ENCODE measurements around the gene CPNE5. TPM values are rescaled to one million over a fixed set of nuclear protein-coding genes. Genes with fewer than 3 reads are reported as not detected.

CPNE5 gene
- polyA plus RNA-seq, 3 donors: 0.47 to 0.85 (median 0.82) TPM

GRCh38 chr6:36719126-36719525 is 120.1 kb downstream of the CPNE5 start:
- Histone ChIP-seq H3K9ac (ENCODE audit: insufficient read depth, low read length, poor library complexity, severe bottlenecking) (no peak overlapping the region), H3K27me3 (ENCODE audit: control insufficient read depth in 2 of 2, insufficient read depth in 2 of 2, low read length in 2 of 2) (no peaks in the 10 kb centered on the region), H4K20me1 (ENCODE audit: insufficient read depth, low read length) (no peaks in the 10 kb centered on the region), H3K4me2 (replicated peaks; ENCODE audit: extremely low read depth, low read length, poor library complexity, severe bottlenecking) (no peak overlapping the region), H2AFZ (ENCODE audit: insufficient read depth, low read depth, low read length, poor library complexity, severe bottlenecking) (no peak overlapping the region), H3K36me3 (replicated peaks in 1 of 2; ENCODE audit: control insufficient read depth in 1 of 2, insufficient read depth in 2 of 2, low read length in 2 of 2) (peaks cover 83 to 89% of the 10 kb centered on the region in 2 donors), H3K27ac (ENCODE audit: low read depth in 1 of 2, low read length in 2 of 2) (peak overlapping the region in 1 of 2 donors; percentile 26), H3K9me3 (replicated peaks in 1 of 2; ENCODE audit: control insufficient read depth in 1 of 2, insufficient read depth in 1 of 2, low read length in 2 of 2) (no peaks in the 10 kb centered on the region), H3K79me2 (ENCODE audit: insufficient read depth, low read length) (peaks cover 3% of the 10 kb centered on the region), H3K4me1 (ENCODE audit: control insufficient read depth in 1 of 2, insufficient read depth in 2 of 2, low read length in 2 of 2) (peaks cover 0 to 4% of the 10 kb centered on the region in 2 donors), H3K4me3 (replicated peaks in 1 of 3; ENCODE audit: low read depth in 2 of 3, low read length in 3 of 3) (no peak overlapping the region)
- H3K27me3 Mint-ChIP-seq (ENCODE audit: low read depth in 3 of 3): no peaks in the 10 kb centered on the region
- TF ChIP-seq CTCF (IDR thresholded peaks at IDR 0.05): no peak
- no peaks in the 10 kb centered on the region for H3K9me3 Mint-ChIP-seq
- no peaks in the 10 kb centered on the region for H3K4me1 Mint-ChIP-seq
- peaks cover 47 to 87% of the 10 kb centered on the region in 2 donors for H3K36me3 Mint-ChIP-seq
- H3K4me3 Mint-ChIP-seq: no peak overlapping the region
- no peak for DNase-seq
- WGBS (ENCODE audit: insufficient coverage): 99% methylated on average over 7 of the region's 7 CpGs
- H3K27ac Mint-ChIP-seq: peak overlapping the region in 1 of 7 donors; percentile 10
- intact Hi-C loops (cut with micrococcal nuclease): no loop called here

DNA sequence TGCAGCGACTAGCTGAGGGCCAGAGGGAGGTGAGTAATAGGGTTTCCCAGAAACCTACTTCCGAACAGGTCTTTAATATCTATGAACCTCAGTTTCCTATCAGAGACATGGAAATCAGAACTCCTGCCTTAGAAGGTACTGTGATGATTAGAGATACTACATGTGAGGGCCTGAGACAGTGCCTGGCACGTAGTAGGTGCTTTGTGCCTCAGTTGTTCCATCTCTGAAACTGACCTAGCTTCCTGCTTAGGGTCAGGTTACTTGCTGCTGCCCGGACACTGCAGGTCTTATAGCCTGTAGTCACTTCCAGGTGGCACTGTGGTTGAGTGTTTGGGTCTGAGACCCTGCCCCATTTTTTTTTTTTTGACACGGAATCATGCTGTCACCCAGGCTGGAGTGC is 120.7 kb downstream of the CPNE5 start:
- H3K4me3 ChIP-seq (replicated peaks in 1 of 3; ENCODE audit: low read depth in 2 of 3, low read length in 3 of 3): no peak overlapping the region
- no peaks in the 10 kb centered on the region for H3K27me3 ChIP-seq (ENCODE audit: control insufficient read depth in 2 of 2, insufficient read depth in 2 of 2, low read length in 2 of 2)
- no peak for TF ChIP-seq CTCF (IDR thresholded peaks at IDR 0.05)
- DNase-seq: no peak
- no peak overlapping the region for H3K27ac Mint-ChIP-seq
- H3K27me3 Mint-ChIP-seq (ENCODE audit: low read depth in 3 of 3): no peaks in the 10 kb centered on the region
- H3K27ac ChIP-seq (ENCODE audit: low read depth in 1 of 2, low read length in 2 of 2): no peak overlapping the region
- no peaks in the 10 kb centered on the region for H4K20me1 ChIP-seq (ENCODE audit: insufficient read depth, low read length)
- no peak overlapping the region for H3K4me2 ChIP-seq (replicated peaks; ENCODE audit: extremely low read depth, low read length, poor library complexity, severe bottlenecking)
- intact Hi-C loops (cut with micrococcal nuclease): no loop called here
- WGBS (ENCODE audit: insufficient coverage): 58% methylated on average over 3 of the region's 5 CpGs
- no peak overlapping the region for H3K9ac ChIP-seq (ENCODE audit: insufficient read depth, low read length, poor library complexity, severe bottlenecking)
- H3K36me3 Mint-ChIP-seq: peaks cover 51 to 92% of the 10 kb centered on the region in 2 donors
- peaks cover 9% of the 10 kb centered on the region for H3K79me2 ChIP-seq (ENCODE audit: insufficient read depth, low read length)
- H3K4me1 ChIP-seq (ENCODE audit: control insufficient read depth in 1 of 2, insufficient read depth in 2 of 2, low read length in 2 of 2): peaks cover 0 to 4% of the 10 kb centered on the region in 2 donors
- H3K4me3 Mint-ChIP-seq: no peak overlapping the region
- no peaks in the 10 kb centered on the region for H3K9me3 ChIP-seq (replicated peaks in 1 of 2; ENCODE audit: control insufficient read depth in 1 of 2, insufficient read depth in 1 of 2, low read length in 2 of 2)
- H3K9me3 Mint-ChIP-seq: no peaks in the 10 kb centered on the region
- H3K4me1 Mint-ChIP-seq: no peaks in the 10 kb centered on the region
- peaks cover 89 to 95% of the 10 kb centered on the region in 2 donors for H3K36me3 ChIP-seq (replicated peaks in 1 of 2; ENCODE audit: control insufficient read depth in 1 of 2, insufficient read depth in 2 of 2, low read length in 2 of 2)
- H2AFZ ChIP-seq (ENCODE audit: insufficient read depth, low read depth, low read length, poor library complexity, severe bottlenecking): no peak overlapping the region

Measured in CD14-positive monocyte (primary cell).